Left cardiac atrium (tissue), 4 donors: ENCODE data around the gene SENP6. TPM values are rescaled to one million over a fixed set of nuclear protein-coding genes. Genes with fewer than 3 reads are reported as not detected.
"Not testable (repeated sequence)": the region's sequence is repeated elsewhere in the genome, so short reads cannot be mapped to it uniquely, and the experiment has no call there.

Source experiments
- ATAC-seq, 2 donors: fragments of 200-7000 bp; cut with Tn5 transposase; one replicate each; pipeline ENCODE4 v1.9.1; 2020; ENCODE audit warnings: mild to moderate bottlenecking in 2 of 2, moderate library complexity in 2 of 2
- DNase-seq: peaks from one replicate; pipeline ENCODE4 v3.0.0-alpha.2; 2020
- intact Hi-C, 2 donors: fragments of 100-400 bp; cut with DNase I; formaldehyde crosslinking; loops; one replicate each; pipeline versions ENCODE4 v1.14.1 to v1.15.1; 2022 to 2023
- total RNA-seq, 2 donors: library from RNA; stranded (reverse); fragmentation: NEBNext Ultra II Directional; extraction: Animal tissue kit (Norgen Biotek cat#: 25700); gene quantifications; one replicate each; pipeline ENCODE4 v1.2.1, GENCODE V29; 2021
- donor health status: DM: no; HTN: yes; CAD: no.
- donor health status: DM: no; HTN: yes; CAD: no; lungs with severe emphysema.
- donor health status: DM: yes; HTN: yes; CAD: no.
- donor health status: Dilated cardiomyopathy.

SENP6 gene
- total RNA-seq, 2 donors from 2014 or later = 48.7 to 67.4 TPM

- ATAC-seq (no peak), DNase-seq (no peak)
- intact Hi-C loops = no loop called here
These were observed 30.4 kb downstream of the SENP6 start for GRCh38 chr6:75631859-75632635.

GRCh38 chr6:75633045-75633444 lies 31.4 kb downstream of the SENP6 start:
- intact Hi-C loops = no loop called here
- DNase-seq (no peak), ATAC-seq (peak in 1 of 2 donors; percentile 23)

- intact Hi-C loops = no loop called here
- DNase-seq = no peak
- no peak for ATAC-seq
These were observed 40.6 kb downstream of the SENP6 start for GRCh38 chr6:75642311-75642710.

DNA sequence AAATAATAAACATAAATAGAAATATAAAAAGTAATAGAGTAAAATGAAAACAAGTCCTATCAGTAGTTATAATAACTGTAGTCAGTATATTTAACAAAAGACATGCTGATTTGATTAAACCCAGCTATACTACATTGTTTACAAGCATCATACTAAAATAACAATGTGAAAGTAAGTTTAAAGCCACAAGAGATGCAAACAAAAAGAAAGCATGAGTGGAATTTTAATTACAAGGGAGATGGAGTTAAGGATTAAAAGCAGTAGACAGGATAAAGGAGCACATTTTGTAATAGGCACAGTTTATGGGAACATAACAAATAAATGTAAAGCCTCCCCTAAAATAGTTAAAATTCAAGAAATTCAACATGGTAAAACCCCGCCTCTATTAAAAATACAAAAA lies 41.5 kb downstream of the SENP6 start:
- ATAC-seq = no peak
- intact Hi-C loops = no loop called here

GRCh38 chr6:75656479-75656878 lies 54.8 kb downstream of the SENP6 start:
- ATAC-seq (no peak), DNase-seq (no peak)
- intact Hi-C loops = no loop called here

More for the DNA sequence above, 41.5 kb downstream of the SENP6 start:
- DNase-seq = no peak

- ATAC-seq = no peak
- no peak for DNase-seq
- intact Hi-C loops = no loop called here
These were observed 55.6 kb downstream of the SENP6 start for GRCh38 chr6:75657327-75657726.

- intact Hi-C loops = no loop called here
- no peak for DNase-seq
These were observed 64.9 kb downstream of the SENP6 start for GRCh38 chr6:75666592-75666991.

GRCh38 chr6:75673884-75674283 lies 72.2 kb downstream of the SENP6 start:
- intact Hi-C loops = no loop called here
- ATAC-seq = no peak
- no peak for DNase-seq

More at GRCh38 chr6:75666592-75666991, 64.9 kb downstream of the SENP6 start:
- ATAC-seq = no peak

- ATAC-seq = no peak
- intact Hi-C loops = no loop called here
- no peak for DNase-seq
These were observed 74.7 kb downstream of the SENP6 start for GRCh38 chr6:75676377-75676776.

GRCh38 chr6:75682548-75682947 lies 80.9 kb downstream of the SENP6 start:
- DNase-seq, intact Hi-C loops, ATAC-seq: not testable (repeated sequence)

GRCh38 chr6:75683005-75683404 lies 81.3 kb downstream of the SENP6 start:
- ATAC-seq, DNase-seq, intact Hi-C loops: not testable (repeated sequence)

GRCh38 chr6:75687535-75687934 lies 85.9 kb downstream of the SENP6 start:
- ATAC-seq, intact Hi-C loops, DNase-seq: not testable (repeated sequence)

DNA sequence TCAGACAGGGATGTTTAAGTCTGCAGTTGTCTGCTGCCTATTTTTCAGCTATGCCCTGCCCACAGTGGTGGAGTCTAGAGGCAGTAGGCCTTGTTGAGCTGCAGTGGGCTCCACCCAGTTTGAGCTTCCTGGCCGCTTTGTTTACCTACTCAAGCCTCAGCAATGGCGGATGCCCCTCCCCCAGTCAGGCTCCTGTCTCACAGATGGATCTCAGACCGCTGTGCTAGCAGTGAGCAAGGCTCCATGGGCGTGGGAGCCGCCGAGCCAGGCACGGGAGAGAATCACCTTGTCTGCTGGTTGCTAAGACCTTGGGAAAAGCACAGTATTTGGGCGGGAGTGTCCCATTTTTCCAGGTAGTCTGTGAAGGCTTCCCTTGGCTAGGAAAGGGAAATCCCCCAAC lies 86.3 kb downstream of the SENP6 start:
- DNase-seq, ATAC-seq, intact Hi-C loops: not testable (repeated sequence)

DNA sequence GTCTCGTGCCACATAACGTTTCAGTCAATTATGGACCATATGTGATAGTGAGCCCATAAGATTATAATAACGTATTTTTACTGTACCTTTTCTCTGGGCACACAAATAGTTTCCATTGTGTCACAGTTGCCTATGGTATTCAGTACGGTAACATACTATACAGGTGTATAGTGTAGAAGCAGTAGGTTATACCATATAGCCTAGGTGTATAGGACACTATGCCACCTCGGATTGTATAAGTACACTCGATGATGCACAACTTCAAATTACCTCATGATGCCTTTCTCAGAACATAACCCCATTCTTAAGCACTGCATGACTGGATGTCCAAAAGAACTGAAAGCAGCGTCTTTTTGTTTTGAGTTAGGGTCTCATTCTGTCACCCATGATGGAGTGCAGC lies 87.9 kb downstream of the SENP6 start:
- intact Hi-C loops = no loop called here
- DNase-seq (no peak), ATAC-seq (peak in 1 of 2 donors; percentile 16)

GRCh38 chr6:75691012-75691411 lies 89.3 kb downstream of the SENP6 start:
- no peak for DNase-seq
- no peak for ATAC-seq
- intact Hi-C loops = no loop called here

GRCh38 chr6:75693534-75693933 lies 91.9 kb downstream of the SENP6 start:
- DNase-seq (no peak), ATAC-seq (no peak)
- intact Hi-C loops = no loop called here

DNA sequence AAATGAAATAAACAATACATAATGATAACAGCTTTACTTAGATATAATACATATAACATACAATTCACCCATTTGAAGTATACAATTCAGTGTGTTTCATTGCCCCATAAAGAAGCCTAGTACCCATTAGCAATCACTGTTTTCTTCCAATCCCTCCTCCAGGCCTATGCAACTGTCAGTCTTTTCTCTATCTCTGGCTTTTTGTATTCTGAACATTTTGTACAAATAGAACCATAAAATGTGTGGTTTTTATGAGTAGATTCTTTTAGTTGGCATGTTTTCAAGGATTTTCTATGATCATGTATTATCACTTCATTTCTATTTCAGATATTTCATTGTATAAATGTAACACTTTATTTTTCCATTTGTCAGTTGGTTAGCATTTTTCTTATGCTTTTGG lies 92.7 kb downstream of the SENP6 start:
- no peak for ATAC-seq
- intact Hi-C loops = no loop called here

GRCh38 chr6:75708334-75708733 lies 106.7 kb downstream of the SENP6 start:
- DNase-seq, intact Hi-C loops, ATAC-seq: not testable (repeated sequence)

More for the DNA sequence above, 92.7 kb downstream of the SENP6 start:
- no peak for DNase-seq

DNA sequence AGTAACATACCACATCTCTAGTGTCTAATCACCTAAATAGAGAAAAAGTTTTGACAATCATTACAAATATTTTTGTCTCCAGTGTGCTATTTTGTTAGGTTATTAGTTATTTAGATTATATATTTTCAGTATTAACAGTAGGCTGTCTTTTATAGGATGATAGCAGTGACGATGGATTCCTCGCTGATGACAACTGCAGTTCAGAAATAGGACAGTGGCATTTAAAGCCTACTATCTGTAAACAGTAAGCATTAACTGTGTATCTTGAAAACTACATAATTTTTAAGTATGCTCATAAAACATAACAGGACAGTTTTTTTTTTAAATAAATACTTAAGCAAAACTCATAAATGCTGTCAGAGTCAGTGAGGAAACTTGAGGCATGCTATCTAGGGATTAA lies 109.5 kb downstream of the SENP6 start:
- DNase-seq (no peak), ATAC-seq (no peak)
- intact Hi-C loops = no loop called here

DNA sequence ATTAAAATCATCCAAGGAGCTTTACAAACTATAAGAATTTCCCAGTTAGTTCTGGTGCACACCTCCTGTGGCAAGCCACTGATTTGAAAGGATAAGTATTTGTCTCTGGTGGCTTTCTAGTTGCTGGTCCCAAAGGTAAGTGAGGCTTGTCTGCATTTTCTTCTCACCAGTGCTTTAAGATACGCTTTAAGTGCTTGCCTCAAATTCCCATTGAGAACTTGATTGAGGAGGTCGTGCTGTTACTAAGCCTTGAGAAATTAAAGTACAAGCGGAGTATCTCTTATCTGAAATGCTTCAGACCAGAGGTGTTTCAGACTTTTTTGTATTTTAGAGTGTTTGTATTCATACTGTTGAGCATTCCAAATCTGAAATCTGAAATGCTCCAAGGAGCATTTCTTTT lies 117.5 kb downstream of the SENP6 start:
- DNase-seq (no peak), ATAC-seq (no peak)
- intact Hi-C loops = no loop called here

GRCh38 chr6:75723382-75723781 lies 121.7 kb downstream of the SENP6 start:
- intact Hi-C loops = no loop called here
- DNase-seq = no peak
- no peak for ATAC-seq
